Neural progenitor cell (in vitro differentiated cells): ENCODE measurements around the gene BDH2. TPM values are rescaled to one million over a fixed set of nuclear protein-coding genes. Genes with fewer than 3 reads are reported as not detected.

Experiments used
- DNase-seq: peaks from one replicate; pipeline ENCODE4 v3.0.0-alpha.2; 2016; ENCODE audit warnings: low spot score
- H2AFZ ChIP-seq: fragments of 200-600 bp; sonication (generic); replicated peaks from 2 replicates; pipeline ENCODE4 v1.6.1; 2016; ENCODE audit warnings: antibody characterized with exemption
- H3F3A ChIP-seq: fragments of 200-600 bp; sonication (generic); 2 replicates; pipeline ENCODE4 v1.6.1; 2016; ENCODE audit warnings: antibody characterized with exemption, low read depth
- H3K27ac ChIP-seq: fragments of 200-600 bp; sonication (generic); 2 replicates; pipeline ENCODE4 v1.5.1; 2016; ENCODE audit warnings: mild to moderate bottlenecking
- H3K27me3 ChIP-seq: fragments of 200-600 bp; sonication (generic); 2 replicates; pipeline ENCODE4 v1.6.1; 2016; ENCODE audit warnings: mild to moderate bottlenecking, moderate library complexity
- H3K36me3 ChIP-seq: fragments of 200-600 bp; sonication (generic); 2 replicates; pipeline ENCODE4 v1.5.1; 2016
- H3K4me1 ChIP-seq: fragments of 200-600 bp; sonication (generic); 2 replicates; pipeline ENCODE4 v1.6.1; 2016; ENCODE audit warnings: mixed run types
- H3K4me2 ChIP-seq: fragments of 200-600 bp; sonication (generic); 2 replicates; pipeline ENCODE4 v1.6.1; 2016
- H3K4me3 ChIP-seq: fragments of 200-600 bp; sonication (generic); 2 replicates; pipeline ENCODE4 v1.5.1; 2016
- H3K79me2 ChIP-seq: fragments of 200-600 bp; sonication (generic); 2 replicates; pipeline ENCODE4 v1.6.1; 2016; ENCODE audit warnings: low read depth
- H3K9ac ChIP-seq: fragments of 200-600 bp; sonication (generic); 2 replicates; pipeline ENCODE4 v1.6.1; 2016
- H3K9me3 ChIP-seq: fragments of 200-600 bp; sonication (generic); 2 replicates; pipeline ENCODE4 v1.5.1; 2016; ENCODE audit warnings: low read depth
- H4K20me1 ChIP-seq: fragments of 200-600 bp; sonication (generic); 2 replicates; pipeline ENCODE4 v1.6.1; 2016; ENCODE audit warnings: low read depth
- H3K27ac Mint-ChIP-seq: 3 replicates; pipeline ENCODE4 v1.8.0; 2021; ENCODE audit warnings: mixed read lengths
- H3K27me3 Mint-ChIP-seq: 2 replicates; pipeline ENCODE4 v1.8.0; 2022; ENCODE audit warnings: low read depth, mild to moderate bottlenecking, inconsistent platforms, moderate library complexity, mixed read lengths; ENCODE audit not compliant: insufficient read depth
- H3K36me3 Mint-ChIP-seq: 3 replicates; pipeline ENCODE4 v1.8.0; 2021; ENCODE audit warnings: mixed read lengths
- H3K4me1 Mint-ChIP-seq: 3 replicates; pipeline ENCODE4 v1.8.0; 2021; ENCODE audit warnings: mixed read lengths
- H3K4me3 Mint-ChIP-seq: 3 replicates; pipeline ENCODE4 v1.8.0; 2021; ENCODE audit warnings: mild to moderate bottlenecking, moderate library complexity, mixed read lengths
- H3K9me3 Mint-ChIP-seq: 3 replicates; pipeline ENCODE4 v1.8.0; 2020; ENCODE audit warnings: mixed read lengths
- CTCF ChIP-seq: fragments of 200-600 bp; sonication (generic); IDR thresholded peaks from 2 replicates; pipeline ENCODE4 v1.5.1; 2017; ENCODE audit warnings: antibody characterized with exemption, mild to moderate bottlenecking
- EZH2 ChIP-seq: fragments of 200-600 bp; sonication (generic); IDR thresholded peaks from 2 replicates; pipeline ENCODE4 v1.6.1; 2017; ENCODE audit warnings: antibody characterized with exemption, mild to moderate bottlenecking, moderate library complexity
- EZH2phosphoT487 ChIP-seq: fragments of 200-600 bp; sonication (generic); IDR thresholded peaks from 2 replicates; pipeline ENCODE4 v1.6.1; 2017; ENCODE audit warnings: antibody characterized with exemption
- total RNA-seq: library from RNA; depleted of rRNA; stranded (reverse); fragments of >200 nt; gene quantifications from 2 replicates; pipeline ENCODE4 v1.2.3, GENCODE V29; 2015; ENCODE audit warnings: low replicate concordance

BDH2 gene
- total RNA-seq, 1 donor from 2014 or later, result 95.3 TPM

- Histone ChIP-seq H3K9ac (no peak overlapping the region), H3K4me2 (no peak overlapping the region), H3K4me3 (no peak overlapping the region), H3K4me1 (no peaks in the 10 kb centered on the region), H3K79me2 (no peaks in the 10 kb centered on the region), H3F3A (no peaks in the 10 kb centered on the region), H4K20me1 (no peaks in the 10 kb centered on the region), H3K27me3 (no peaks in the 10 kb centered on the region), H3K36me3 (no peaks in the 10 kb centered on the region), H3K27ac (no peak overlapping the region), H3K9me3 (no peaks in the 10 kb centered on the region), H2AFZ (no peak overlapping the region)
- no peaks in the 10 kb centered on the region for H3K4me1 Mint-ChIP-seq
- no peak overlapping the region for H3K27ac Mint-ChIP-seq
- H3K9me3 Mint-ChIP-seq, result no peaks in the 10 kb centered on the region
- TF ChIP-seq EZH2, result no peak
- TF ChIP-seq EZH2phosphoT487, result no peak
- no peak for TF ChIP-seq CTCF
- H3K36me3 Mint-ChIP-seq, result peaks cover 3% of the 10 kb centered on the region
- no peaks in the 10 kb centered on the region for H3K27me3 Mint-ChIP-seq
- DNase-seq, result no peak
- H3K4me3 Mint-ChIP-seq, result no peak overlapping the region
Measured at GRCh38 chr4:103050736-103051436, 48.7 kb downstream of the BDH2 start.

- H3K27ac ChIP-seq, result no peak overlapping the region
- Mint-ChIP-seq H3K4me1 (no peaks in the 10 kb centered on the region), H3K27ac (no peak overlapping the region), H3K36me3 (peaks cover 3% of the 10 kb centered on the region), H3K4me3 (no peak overlapping the region), H3K27me3 (no peaks in the 10 kb centered on the region), H3K9me3 (no peaks in the 10 kb centered on the region)
- H3K27me3 ChIP-seq, result no peaks in the 10 kb centered on the region
- no peak overlapping the region for H3K4me3 ChIP-seq
- no peaks in the 10 kb centered on the region for H3F3A ChIP-seq
- no peaks in the 10 kb centered on the region for H3K36me3 ChIP-seq
- no peaks in the 10 kb centered on the region for H3K9me3 ChIP-seq
- DNase-seq, result peak; percentile 71
- H3K4me1 ChIP-seq, result no peaks in the 10 kb centered on the region
- H4K20me1 ChIP-seq, result no peaks in the 10 kb centered on the region
- no peaks in the 10 kb centered on the region for H3K79me2 ChIP-seq
- H2AFZ ChIP-seq, result no peak overlapping the region
- TF ChIP-seq CTCF (peak; percentile 77), EZH2 (no peak), EZH2phosphoT487 (no peak)
- H3K4me2 ChIP-seq, result no peak overlapping the region
- H3K9ac ChIP-seq, result no peak overlapping the region
Measured at GRCh38 chr4:103046416-103047290, 53.0 kb downstream of the BDH2 start.

- Histone ChIP-seq H3K79me2 (no peaks in the 10 kb centered on the region), H4K20me1 (no peaks in the 10 kb centered on the region), H3K9ac (no peak overlapping the region), H3K4me2 (no peak overlapping the region), H3K9me3 (no peaks in the 10 kb centered on the region), H3K4me3 (no peak overlapping the region), H3K36me3 (no peaks in the 10 kb centered on the region), H3K4me1 (no peaks in the 10 kb centered on the region), H3F3A (no peaks in the 10 kb centered on the region), H3K27ac (no peak overlapping the region), H3K27me3 (no peaks in the 10 kb centered on the region), H2AFZ (no peak overlapping the region)
- no peaks in the 10 kb centered on the region for H3K9me3 Mint-ChIP-seq
- TF ChIP-seq EZH2phosphoT487 (no peak), CTCF (no peak), EZH2 (no peak)
- H3K4me1 Mint-ChIP-seq, result no peaks in the 10 kb centered on the region
- H3K4me3 Mint-ChIP-seq, result no peak overlapping the region
- no peak overlapping the region for H3K27ac Mint-ChIP-seq
- no peaks in the 10 kb centered on the region for H3K27me3 Mint-ChIP-seq
- DNase-seq, result no peak
- H3K36me3 Mint-ChIP-seq, result peaks cover 3% of the 10 kb centered on the region
Measured at GRCh38 chr4:103044183-103044582, 55.5 kb downstream of the BDH2 start.
